Neural cell (in vitro differentiated cells): ENCODE measurements around the gene IQCF5. TPM values are rescaled to one million over a fixed set of nuclear protein-coding genes. Genes with fewer than 3 reads are reported as not detected.

Source experiments
- H2AFZ ChIP-seq: fragments of 200-600, 300-800 bp; sonication (generic), shearing (Covaris generic); 2 replicates; pipeline ENCODE4 v1.6.0; 2014; ENCODE audit warnings: low read depth, mild to moderate bottlenecking, antibody characterized with exemption, low read length, moderate library complexity
- H3F3A ChIP-seq: fragments of 200-600 bp; shearing (Covaris generic); 2 replicates; pipeline ENCODE4 v1.6.1; 2016; ENCODE audit warnings: mild to moderate bottlenecking, moderate library complexity, mixed read lengths, antibody characterized with exemption, low read length; ENCODE audit not compliant: insufficient read depth, poor library complexity, severe bottlenecking
- H3K27ac ChIP-seq: fragments of 200-600, 300-800 bp; sonication (generic), shearing (Covaris generic); 2 replicates; pipeline ENCODE4 v1.5.1; 2014; ENCODE audit warnings: mild to moderate bottlenecking, low read length, moderate library complexity
- H3K27me3 ChIP-seq: fragments of 300-800, 200-600 bp; sonication (generic), shearing (Covaris generic); 2 replicates; pipeline ENCODE4 v1.6.0; 2014; ENCODE audit warnings: mild to moderate bottlenecking, low read depth, low read length, moderate library complexity; ENCODE audit not compliant: insufficient read depth
- H3K36me3 ChIP-seq: fragments of 300-800, 200-600 bp; sonication (generic), shearing (Covaris generic); 2 replicates; pipeline ENCODE4 v1.5.1; 2014; ENCODE audit warnings: mild to moderate bottlenecking, antibody characterized with exemption, low read length, moderate library complexity; ENCODE audit not compliant: insufficient read depth
- H3K4me2 ChIP-seq: fragments of 300-800, 200-600 bp; sonication (generic), shearing (Covaris generic); 2 replicates; pipeline ENCODE4 v1.6.0; 2014; ENCODE audit warnings: mild to moderate bottlenecking, low read length
- H3K4me3 ChIP-seq: fragments of 300-800, 200-600 bp; sonication (generic), shearing (Covaris generic); 2 replicates; pipeline ENCODE4 v1.5.1; 2014; ENCODE audit warnings: mild to moderate bottlenecking, low read length, moderate library complexity
- H3K79me2 ChIP-seq: fragments of 200-600 bp; shearing (Covaris generic); replicated peaks from 2 replicates; pipeline ENCODE4 v1.6.0; 2014; ENCODE audit warnings: mild to moderate bottlenecking, low read length, moderate library complexity; ENCODE audit not compliant: insufficient read depth
- H3K9ac ChIP-seq: fragments of 300-800, 200-600 bp; sonication (generic), shearing (Covaris generic); 2 replicates; pipeline ENCODE4 v1.6.1; 2016; ENCODE audit warnings: mild to moderate bottlenecking, low read length, mixed read lengths
- H3K9me2 ChIP-seq: fragments of 200-600 bp; shearing (Covaris generic); 2 replicates; pipeline ENCODE4 v1.6.1; 2016; ENCODE audit warnings: mild to moderate bottlenecking, low read length, mixed read lengths; ENCODE audit not compliant: insufficient read depth
- H3K9me3 ChIP-seq: fragments of 200-600, 300-800 bp; sonication (generic), shearing (Covaris generic); 2 replicates; pipeline ENCODE4 v1.6.1; 2016; ENCODE audit warnings: mild to moderate bottlenecking, mixed run types, low read length, moderate library complexity, mixed read lengths
- H4K20me1 ChIP-seq: fragments of 200-600 bp; shearing (Covaris generic); 2 replicates; pipeline ENCODE4 v1.6.1; 2016; ENCODE audit warnings: mild to moderate bottlenecking, mixed run types; ENCODE audit not compliant: insufficient read depth
- EP300 ChIP-seq: fragments of 450-650 bp; conservative IDR thresholded peaks from 2 replicates; pipeline ENCODE4 v1.6.1; 2014; ENCODE audit warnings: antibody characterized with exemption, mild to moderate bottlenecking, moderate library complexity; ENCODE audit not compliant: poor library complexity, severe bottlenecking
- EZH2 ChIP-seq: fragments of 200-600, 300-800 bp; shearing (Covaris generic), sonication (generic); IDR thresholded peaks from 2 replicates; pipeline ENCODE4 v1.6.1; 2014; ENCODE audit warnings: antibody characterized with exemption, low read length, borderline replicate concordance, mild to moderate bottlenecking; ENCODE audit not compliant: insufficient read depth, poor library complexity, severe bottlenecking
- MXI1 ChIP-seq: fragments of 450-650 bp; conservative IDR thresholded peaks from 2 replicates; pipeline ENCODE4 v1.6.1; 2014; ENCODE audit warnings: antibody characterized with exemption, mild to moderate bottlenecking; ENCODE audit not compliant: poor library complexity, severe bottlenecking
- POLR2AphosphoS5 ChIP-seq: IDR thresholded peaks from 2 replicates; pipeline ENCODE4 v1.6.1; 2012
- RAD21 ChIP-seq: fragments of 450-650 bp; conservative IDR thresholded peaks from 2 replicates; pipeline ENCODE4 v1.6.1; 2014; ENCODE audit warnings: antibody characterized with exemption, mild to moderate bottlenecking, moderate library complexity
- SMC3 ChIP-seq: fragments of 450-650 bp; conservative IDR thresholded peaks from 2 replicates; pipeline ENCODE4 v1.6.1; 2014; ENCODE audit warnings: antibody characterized with exemption, mild to moderate bottlenecking, moderate library complexity; ENCODE audit not compliant: poor library complexity
- TAF1 ChIP-seq: IDR thresholded peaks from 2 replicates; pipeline ENCODE4 v1.6.1; 2012; ENCODE audit warnings: low read depth
- polyA plus RNA-seq: library from polyadenylated mRNA; depleted of rRNA; stranded (reverse); fragments of >200 nt; gene quantifications from 2 replicates; pipeline ENCODE4 v1.2.3, GENCODE V29; 2014
- TF ChIP-seq, protein P1 (sequence below): IDR thresholded peaks from 2 replicates; pipeline ENCODE4 v1.6.1; 2012; ENCODE audit warnings: borderline replicate concordance
- TF ChIP-seq, protein P2 (sequence below): fragments of 450-650 bp; IDR thresholded peaks from 2 replicates; pipeline ENCODE4 v1.5.1; 2014; ENCODE audit warnings: antibody characterized with exemption, mild to moderate bottlenecking, moderate library complexity; ENCODE audit not compliant: poor library complexity, severe bottlenecking

IQCF5 gene
- polyA plus RNA-seq, 1 donor from 2014 or later = not detected

DNA sequence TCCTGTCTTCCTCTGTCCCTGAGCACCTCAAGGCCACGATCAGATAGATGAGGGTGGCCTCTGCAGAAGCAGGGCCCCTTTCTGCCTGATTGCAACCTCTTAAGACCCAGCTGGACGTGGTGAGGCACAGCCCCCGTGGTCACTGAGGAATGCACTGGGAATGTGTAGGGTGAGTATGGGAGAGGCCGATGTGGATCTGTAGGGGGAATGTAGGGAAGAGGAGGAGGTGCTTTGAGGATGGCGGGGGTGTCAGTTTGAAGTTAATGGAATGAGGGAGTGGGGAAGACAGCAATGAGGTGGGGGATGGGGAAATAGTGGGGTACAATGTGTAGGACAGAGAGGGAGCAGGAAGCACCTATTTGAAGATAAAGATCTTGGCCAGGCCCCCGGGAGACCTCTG, 785 bp upstream of the IQCF5 start:
- no peaks in the 10 kb centered on the region for H3K36me3 ChIP-seq
- no peak overlapping the region for H3K27ac ChIP-seq
- no peaks in the 10 kb centered on the region for H3K27me3 ChIP-seq
- H4K20me1 ChIP-seq = no peaks in the 10 kb centered on the region
- no peaks in the 10 kb centered on the region for H3K9me2 ChIP-seq
- no peak overlapping the region for H3K9ac ChIP-seq
- no peak overlapping the region for H3K4me3 ChIP-seq
- H3K4me2 ChIP-seq = no peak overlapping the region
- no peaks in the 10 kb centered on the region for H3K79me2 ChIP-seq
- TF ChIP-seq RAD21 (no peak), EP300 (no peak), SMC3 (no peak), TAF1 (no peak), POLR2AphosphoS5 (no peak), EZH2 (no peak), MXI1 (no peak)
- TF ChIP-seq, protein P1, sequence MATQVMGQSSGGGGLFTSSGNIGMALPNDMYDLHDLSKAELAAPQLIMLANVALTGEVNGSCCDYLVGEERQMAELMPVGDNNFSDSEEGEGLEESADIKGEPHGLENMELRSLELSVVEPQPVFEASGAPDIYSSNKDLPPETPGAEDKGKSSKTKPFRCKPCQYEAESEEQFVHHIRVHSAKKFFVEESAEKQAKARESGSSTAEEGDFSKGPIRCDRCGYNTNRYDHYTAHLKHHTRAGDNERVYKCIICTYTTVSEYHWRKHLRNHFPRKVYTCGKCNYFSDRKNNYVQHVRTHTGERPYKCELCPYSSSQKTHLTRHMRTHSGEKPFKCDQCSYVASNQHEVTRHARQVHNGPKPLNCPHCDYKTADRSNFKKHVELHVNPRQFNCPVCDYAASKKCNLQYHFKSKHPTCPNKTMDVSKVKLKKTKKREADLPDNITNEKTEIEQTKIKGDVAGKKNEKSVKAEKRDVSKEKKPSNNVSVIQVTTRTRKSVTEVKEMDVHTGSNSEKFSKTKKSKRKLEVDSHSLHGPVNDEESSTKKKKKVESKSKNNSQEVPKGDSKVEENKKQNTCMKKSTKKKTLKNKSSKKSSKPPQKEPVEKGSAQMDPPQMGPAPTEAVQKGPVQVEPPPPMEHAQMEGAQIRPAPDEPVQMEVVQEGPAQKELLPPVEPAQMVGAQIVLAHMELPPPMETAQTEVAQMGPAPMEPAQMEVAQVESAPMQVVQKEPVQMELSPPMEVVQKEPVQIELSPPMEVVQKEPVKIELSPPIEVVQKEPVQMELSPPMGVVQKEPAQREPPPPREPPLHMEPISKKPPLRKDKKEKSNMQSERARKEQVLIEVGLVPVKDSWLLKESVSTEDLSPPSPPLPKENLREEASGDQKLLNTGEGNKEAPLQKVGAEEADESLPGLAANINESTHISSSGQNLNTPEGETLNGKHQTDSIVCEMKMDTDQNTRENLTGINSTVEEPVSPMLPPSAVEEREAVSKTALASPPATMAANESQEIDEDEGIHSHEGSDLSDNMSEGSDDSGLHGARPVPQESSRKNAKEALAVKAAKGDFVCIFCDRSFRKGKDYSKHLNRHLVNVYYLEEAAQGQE = no peak
- TF ChIP-seq, protein P2, sequence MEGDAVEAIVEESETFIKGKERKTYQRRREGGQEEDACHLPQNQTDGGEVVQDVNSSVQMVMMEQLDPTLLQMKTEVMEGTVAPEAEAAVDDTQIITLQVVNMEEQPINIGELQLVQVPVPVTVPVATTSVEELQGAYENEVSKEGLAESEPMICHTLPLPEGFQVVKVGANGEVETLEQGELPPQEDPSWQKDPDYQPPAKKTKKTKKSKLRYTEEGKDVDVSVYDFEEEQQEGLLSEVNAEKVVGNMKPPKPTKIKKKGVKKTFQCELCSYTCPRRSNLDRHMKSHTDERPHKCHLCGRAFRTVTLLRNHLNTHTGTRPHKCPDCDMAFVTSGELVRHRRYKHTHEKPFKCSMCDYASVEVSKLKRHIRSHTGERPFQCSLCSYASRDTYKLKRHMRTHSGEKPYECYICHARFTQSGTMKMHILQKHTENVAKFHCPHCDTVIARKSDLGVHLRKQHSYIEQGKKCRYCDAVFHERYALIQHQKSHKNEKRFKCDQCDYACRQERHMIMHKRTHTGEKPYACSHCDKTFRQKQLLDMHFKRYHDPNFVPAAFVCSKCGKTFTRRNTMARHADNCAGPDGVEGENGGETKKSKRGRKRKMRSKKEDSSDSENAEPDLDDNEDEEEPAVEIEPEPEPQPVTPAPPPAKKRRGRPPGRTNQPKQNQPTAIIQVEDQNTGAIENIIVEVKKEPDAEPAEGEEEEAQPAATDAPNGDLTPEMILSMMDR = no peak
- H3K9me3 ChIP-seq = no peaks in the 10 kb centered on the region
- no peaks in the 10 kb centered on the region for H3F3A ChIP-seq
- H2AFZ ChIP-seq = no peak overlapping the region

DNA sequence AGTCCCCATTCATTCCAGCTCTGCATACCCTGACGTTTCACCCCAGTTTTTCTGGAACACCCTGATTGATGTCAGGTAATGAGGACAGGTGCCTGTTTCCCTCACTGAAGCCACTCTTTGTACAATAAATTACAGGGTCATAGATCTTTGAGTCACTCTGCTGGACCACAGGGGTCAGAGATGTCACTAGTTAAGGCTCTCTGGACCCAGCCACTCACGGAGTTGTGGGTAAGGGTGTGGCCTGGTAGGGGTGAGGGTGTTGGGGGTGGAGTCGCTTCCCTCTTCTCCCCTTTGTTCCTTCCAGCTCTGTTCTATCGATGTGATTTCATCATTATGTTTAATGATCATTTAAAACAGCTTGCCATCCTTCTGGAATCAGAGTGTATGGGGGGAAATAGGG, 512 bp downstream of the IQCF5 start:
- no peak overlapping the region for H2AFZ ChIP-seq
- H3K27ac ChIP-seq = no peak overlapping the region
- H3K9me3 ChIP-seq = no peaks in the 10 kb centered on the region
- no peak overlapping the region for H3K9ac ChIP-seq
- no peak overlapping the region for H3K4me2 ChIP-seq
- H3F3A ChIP-seq = no peaks in the 10 kb centered on the region
- no peak overlapping the region for H3K4me3 ChIP-seq
- no peaks in the 10 kb centered on the region for H3K27me3 ChIP-seq
- H3K36me3 ChIP-seq = no peaks in the 10 kb centered on the region
- H3K9me2 ChIP-seq = no peaks in the 10 kb centered on the region
- TF ChIP-seq MXI1 (no peak), SMC3 (no peak), RAD21 (no peak), EP300 (no peak), EZH2 (no peak), POLR2AphosphoS5 (no peak), TAF1 (no peak)
- TF ChIP-seq, protein P1 = no peak
- TF ChIP-seq, protein P2 = no peak
- H4K20me1 ChIP-seq = no peaks in the 10 kb centered on the region
- H3K79me2 ChIP-seq = no peaks in the 10 kb centered on the region
